Measurements from ENCODE around the gene SLC12A6.

GRCh38 chr15:34214135-34214534 is 123.4 kb downstream of the SLC12A6 start:
- TF ChIP-seq TFE3 (CRISPR knock-in tag; IDR thresholded peaks at IDR 0.05) (no peak), POLR2A (IDR thresholded peaks at IDR 0.05; ENCODE audit: insufficient read depth in 1 of 2, low read depth in 2 of 2, low read length in 2 of 2) (no peak), SMYD3 (CRISPR knock-in tag; IDR thresholded peaks at IDR 0.05) (no peak), MXD1 (CRISPR knock-in tag; IDR thresholded peaks at IDR 0.05) (no peak), NFYB (CRISPR knock-in tag; IDR thresholded peaks at IDR 0.05) (no peak), ATF2 (CRISPR knock-in tag; IDR thresholded peaks at IDR 0.05) (no peak), NR2C2 (CRISPR knock-in tag; IDR thresholded peaks at IDR 0.05; ENCODE audit: borderline replicate concordance) (no peak), TRIM22 (IDR thresholded peaks at IDR 0.05) (no peak), POLR2AphosphoS5 (IDR thresholded peaks at IDR 0.05; ENCODE audit: low read depth, low read length) (no peak), BCL6 (CRISPR knock-in tag; IDR thresholded peaks at IDR 0.05) (no peak), ATF7-NPFF (CRISPR knock-in tag; IDR thresholded peaks at IDR 0.05; ENCODE audit: low read depth) (no peak), CTCF (CRISPR knock-in tag; IDR thresholded peaks at IDR 0.05) (no peak), ZNF18 (CRISPR knock-in tag; IDR thresholded peaks at IDR 0.05; ENCODE audit: insufficient replicate concordance) (no peak)

Data from HepG2 (cell line).